ENCODE measurements around the gene TPH2. TPM values are rescaled to one million over a fixed set of nuclear protein-coding genes. Genes with fewer than 3 reads are reported as not detected.

TPH2 gene
- total and polyA plus RNA-seq, 9 of the 15 experiments (the other 6 are each of a cell fraction or from before 2014, with no cell fraction given): 0.06 to 0.28 (median 0.14) TPM; not detected in 4

DNA sequence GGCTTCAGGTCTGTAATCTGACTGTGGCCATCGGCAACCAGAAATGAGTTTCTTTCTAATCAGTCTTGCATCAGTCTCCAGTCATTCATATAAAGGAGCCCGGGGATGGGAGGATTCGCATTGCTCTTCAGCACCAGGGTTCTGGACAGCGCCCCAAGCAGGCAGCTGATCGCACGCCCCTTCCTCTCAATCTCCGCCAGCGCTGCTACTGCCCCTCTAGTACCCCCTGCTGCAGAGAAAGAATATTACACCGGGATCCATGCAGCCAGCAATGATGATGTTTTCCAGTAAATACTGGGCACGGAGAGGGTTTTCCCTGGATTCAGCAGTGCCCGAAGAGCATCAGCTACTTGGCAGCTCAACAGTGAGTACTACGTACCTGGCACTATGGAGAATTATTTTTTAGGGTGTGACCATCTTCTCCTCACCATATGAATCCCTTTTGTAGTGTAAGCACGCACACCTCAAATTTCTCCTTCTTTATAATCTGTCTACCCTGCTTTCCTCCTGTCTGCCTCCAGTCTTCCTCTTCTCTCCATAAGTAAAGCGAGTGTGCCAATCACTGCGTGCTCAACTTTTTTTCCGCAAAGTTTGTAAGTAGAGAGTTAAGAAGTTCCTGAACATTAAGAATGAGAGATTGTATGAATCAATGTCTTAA lies at the start of gene TPH2 (continued):
- TF ChIP-seq, protein P1, sequence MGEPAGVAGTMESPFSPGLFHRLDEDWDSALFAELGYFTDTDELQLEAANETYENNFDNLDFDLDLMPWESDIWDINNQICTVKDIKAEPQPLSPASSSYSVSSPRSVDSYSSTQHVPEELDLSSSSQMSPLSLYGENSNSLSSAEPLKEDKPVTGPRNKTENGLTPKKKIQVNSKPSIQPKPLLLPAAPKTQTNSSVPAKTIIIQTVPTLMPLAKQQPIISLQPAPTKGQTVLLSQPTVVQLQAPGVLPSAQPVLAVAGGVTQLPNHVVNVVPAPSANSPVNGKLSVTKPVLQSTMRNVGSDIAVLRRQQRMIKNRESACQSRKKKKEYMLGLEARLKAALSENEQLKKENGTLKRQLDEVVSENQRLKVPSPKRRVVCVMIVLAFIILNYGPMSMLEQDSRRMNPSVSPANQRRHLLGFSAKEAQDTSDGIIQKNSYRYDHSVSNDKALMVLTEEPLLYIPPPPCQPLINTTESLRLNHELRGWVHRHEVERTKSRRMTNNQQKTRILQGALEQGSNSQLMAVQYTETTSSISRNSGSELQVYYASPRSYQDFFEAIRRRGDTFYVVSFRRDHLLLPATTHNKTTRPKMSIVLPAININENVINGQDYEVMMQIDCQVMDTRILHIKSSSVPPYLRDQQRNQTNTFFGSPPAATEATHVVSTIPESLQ (CRISPR knock-in tag; IDR thresholded peaks at IDR 0.05): peak; percentile 75; the same call in 1 of the 2 replicates
- TF ChIP-seq, protein P2, sequence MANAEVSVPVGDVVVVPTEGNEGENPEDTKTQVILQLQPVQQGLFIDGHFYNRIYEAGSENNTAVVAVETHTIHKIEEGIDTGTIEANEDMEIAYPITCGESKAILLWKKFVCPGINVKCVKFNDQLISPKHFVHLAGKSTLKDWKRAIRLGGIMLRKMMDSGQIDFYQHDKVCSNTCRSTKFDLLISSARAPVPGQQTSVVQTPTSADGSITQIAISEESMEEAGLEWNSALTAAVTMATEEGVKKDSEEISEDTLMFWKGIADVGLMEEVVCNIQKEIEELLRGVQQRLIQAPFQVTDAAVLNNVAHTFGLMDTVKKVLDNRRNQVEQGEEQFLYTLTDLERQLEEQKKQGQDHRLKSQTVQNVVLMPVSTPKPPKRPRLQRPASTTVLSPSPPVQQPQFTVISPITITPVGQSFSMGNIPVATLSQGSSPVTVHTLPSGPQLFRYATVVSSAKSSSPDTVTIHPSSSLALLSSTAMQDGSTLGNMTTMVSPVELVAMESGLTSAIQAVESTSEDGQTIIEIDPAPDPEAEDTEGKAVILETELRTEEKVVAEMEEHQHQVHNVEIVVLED (CRISPR knock-in tag; IDR thresholded peaks at IDR 0.05): no peak
- TF ChIP-seq, protein P3, sequence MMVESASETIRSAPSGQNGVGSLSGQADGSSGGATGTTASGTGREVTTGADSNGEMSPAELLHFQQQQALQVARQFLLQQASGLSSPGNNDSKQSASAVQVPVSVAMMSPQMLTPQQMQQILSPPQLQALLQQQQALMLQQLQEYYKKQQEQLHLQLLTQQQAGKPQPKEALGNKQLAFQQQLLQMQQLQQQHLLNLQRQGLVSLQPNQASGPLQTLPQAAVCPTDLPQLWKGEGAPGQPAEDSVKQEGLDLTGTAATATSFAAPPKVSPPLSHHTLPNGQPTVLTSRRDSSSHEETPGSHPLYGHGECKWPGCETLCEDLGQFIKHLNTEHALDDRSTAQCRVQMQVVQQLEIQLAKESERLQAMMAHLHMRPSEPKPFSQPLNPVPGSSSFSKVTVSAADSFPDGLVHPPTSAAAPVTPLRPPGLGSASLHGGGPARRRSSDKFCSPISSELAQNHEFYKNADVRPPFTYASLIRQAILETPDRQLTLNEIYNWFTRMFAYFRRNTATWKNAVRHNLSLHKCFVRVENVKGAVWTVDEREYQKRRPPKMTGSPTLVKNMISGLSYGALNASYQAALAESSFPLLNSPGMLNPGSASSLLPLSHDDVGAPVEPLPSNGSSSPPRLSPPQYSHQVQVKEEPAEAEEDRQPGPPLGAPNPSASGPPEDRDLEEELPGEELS (CRISPR knock-in tag; IDR thresholded peaks at IDR 0.05; ENCODE audit: borderline replicate concordance): 0 out of 2 replicates have a peak, but pooled peaks have one; percentile 48
- TF ChIP-seq SMC3 (conservative IDR thresholded peaks at IDR 0.05; ENCODE audit: insufficient read depth, low read depth, low read length) (peak; percentile 73), ZFP36 (IDR thresholded peaks at IDR 0.05; ENCODE audit: low read depth, low read length, partially characterized antibody) (peak; percentile 5), MIER1 (IDR thresholded peaks at IDR 0.05; ENCODE audit: low read depth) (peak; percentile 99), ZNF699 (CRISPR knock-in tag; IDR thresholded peaks at IDR 0.05; ENCODE audit: insufficient replicate concordance) (no peak), SMAD4 (CRISPR knock-in tag; conservative IDR thresholded peaks at IDR 0.05) (peak; percentile 61), HDAC1 (IDR thresholded peaks at IDR 0.05) (peak; percentile 29 to 96; a peak in 3 of 4 replicates)
- TF ChIP-seq, protein P4, sequence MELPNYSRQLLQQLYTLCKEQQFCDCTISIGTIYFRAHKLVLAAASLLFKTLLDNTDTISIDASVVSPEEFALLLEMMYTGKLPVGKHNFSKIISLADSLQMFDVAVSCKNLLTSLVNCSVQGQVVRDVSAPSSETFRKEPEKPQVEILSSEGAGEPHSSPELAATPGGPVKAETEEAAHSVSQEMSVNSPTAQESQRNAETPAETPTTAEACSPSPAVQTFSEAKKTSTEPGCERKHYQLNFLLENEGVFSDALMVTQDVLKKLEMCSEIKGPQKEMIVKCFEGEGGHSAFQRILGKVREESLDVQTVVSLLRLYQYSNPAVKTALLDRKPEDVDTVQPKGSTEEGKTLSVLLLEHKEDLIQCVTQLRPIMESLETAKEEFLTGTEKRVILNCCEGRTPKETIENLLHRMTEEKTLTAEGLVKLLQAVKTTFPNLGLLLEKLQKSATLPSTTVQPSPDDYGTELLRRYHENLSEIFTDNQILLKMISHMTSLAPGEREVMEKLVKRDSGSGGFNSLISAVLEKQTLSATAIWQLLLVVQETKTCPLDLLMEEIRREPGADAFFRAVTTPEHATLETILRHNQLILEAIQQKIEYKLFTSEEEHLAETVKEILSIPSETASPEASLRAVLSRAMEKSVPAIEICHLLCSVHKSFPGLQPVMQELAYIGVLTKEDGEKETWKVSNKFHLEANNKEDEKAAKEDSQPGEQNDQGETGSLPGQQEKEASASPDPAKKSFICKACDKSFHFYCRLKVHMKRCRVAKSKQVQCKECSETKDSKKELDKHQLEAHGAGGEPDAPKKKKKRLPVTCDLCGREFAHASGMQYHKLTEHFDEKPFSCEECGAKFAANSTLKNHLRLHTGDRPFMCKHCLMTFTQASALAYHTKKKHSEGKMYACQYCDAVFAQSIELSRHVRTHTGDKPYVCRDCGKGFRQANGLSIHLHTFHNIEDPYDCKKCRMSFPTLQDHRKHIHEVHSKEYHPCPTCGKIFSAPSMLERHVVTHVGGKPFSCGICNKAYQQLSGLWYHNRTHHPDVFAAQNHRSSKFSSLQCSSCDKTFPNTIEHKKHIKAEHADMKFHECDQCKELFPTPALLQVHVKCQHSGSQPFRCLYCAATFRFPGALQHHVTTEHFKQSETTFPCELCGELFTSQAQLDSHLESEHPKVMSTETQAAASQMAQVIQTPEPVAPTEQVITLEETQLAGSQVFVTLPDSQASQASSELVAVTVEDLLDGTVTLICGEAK (IDR thresholded peaks at IDR 0.05): peak; percentile 57; the same call in 1 of the 2 replicates
- TF ChIP-seq, protein P4 (CRISPR knock-in tag; IDR thresholded peaks at IDR 0.05): no peak

Measured in K562 (cell line).